ENCODE measurements around the gene MPIG6B. TPM values are rescaled to one million over a fixed set of nuclear protein-coding genes. Genes with fewer than 3 reads are reported as not detected.
A peak's percentile ranks its signal among the peaks of the same experiment; 100 is the strongest.

Gene MPIG6B
- total RNA-seq, 1 experiment from 2014 or later = not detected

GRCh38 chr6:31690231-31691077 is 32.7 kb upstream of the MPIG6B start:
- H3K27me3 Mint-ChIP-seq (ENCODE audit: insufficient read depth, unreplicated experiment) = no peaks in the 10 kb centered on the region
- BruUV-seq (replicated peaks) = no TSS peak
- H3K4me1 Mint-ChIP-seq (ENCODE audit: insufficient read depth, unreplicated experiment) = peaks cover 6% of the 10 kb centered on the region
- intact Hi-C loops (cut with micrococcal nuclease) = no loop called here
- no peak overlapping the region for H3K4me3 Mint-ChIP-seq (ENCODE audit: unreplicated experiment)
- no peak for DNase-seq (ENCODE audit: unreplicated experiment)
- TF ChIP-seq, protein P1, sequence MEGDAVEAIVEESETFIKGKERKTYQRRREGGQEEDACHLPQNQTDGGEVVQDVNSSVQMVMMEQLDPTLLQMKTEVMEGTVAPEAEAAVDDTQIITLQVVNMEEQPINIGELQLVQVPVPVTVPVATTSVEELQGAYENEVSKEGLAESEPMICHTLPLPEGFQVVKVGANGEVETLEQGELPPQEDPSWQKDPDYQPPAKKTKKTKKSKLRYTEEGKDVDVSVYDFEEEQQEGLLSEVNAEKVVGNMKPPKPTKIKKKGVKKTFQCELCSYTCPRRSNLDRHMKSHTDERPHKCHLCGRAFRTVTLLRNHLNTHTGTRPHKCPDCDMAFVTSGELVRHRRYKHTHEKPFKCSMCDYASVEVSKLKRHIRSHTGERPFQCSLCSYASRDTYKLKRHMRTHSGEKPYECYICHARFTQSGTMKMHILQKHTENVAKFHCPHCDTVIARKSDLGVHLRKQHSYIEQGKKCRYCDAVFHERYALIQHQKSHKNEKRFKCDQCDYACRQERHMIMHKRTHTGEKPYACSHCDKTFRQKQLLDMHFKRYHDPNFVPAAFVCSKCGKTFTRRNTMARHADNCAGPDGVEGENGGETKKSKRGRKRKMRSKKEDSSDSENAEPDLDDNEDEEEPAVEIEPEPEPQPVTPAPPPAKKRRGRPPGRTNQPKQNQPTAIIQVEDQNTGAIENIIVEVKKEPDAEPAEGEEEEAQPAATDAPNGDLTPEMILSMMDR (IDR thresholded peaks at IDR 0.05; ENCODE audit: unreplicated experiment) = no peak
- no peaks in the 10 kb centered on the region for H3K9me3 Mint-ChIP-seq (ENCODE audit: unreplicated experiment)
- CTCF ChIA-PET = interaction anchor here (0.5 to 2.2 kb wide), 9 partner anchors 9 to 1918 kb away, joined by 3 to 9 read pairs (median 3); partner anchors contain the start of genes ABHD16A and LY6G5C
- peak overlapping the region; percentile 33 for H3K27ac Mint-ChIP-seq (ENCODE audit: low read depth, unreplicated experiment)
- peaks cover 57% of the 10 kb centered on the region for H3K36me3 Mint-ChIP-seq (ENCODE audit: insufficient read depth, unreplicated experiment)
- POLR2A ChIA-PET = interaction anchor here (0.6 to 3.4 kb wide), 5 partner anchors 9 to 1008 kb away, joined by 3 to 19 read pairs (median 4); partner anchors contain the start of genes ABHD16A and LY6G5C

- no peak overlapping the region for H3K27ac Mint-ChIP-seq (ENCODE audit: low read depth, unreplicated experiment)
- intact Hi-C loops (cut with micrococcal nuclease) = no loop called here
- no TSS peak for BruUV-seq (replicated peaks)
- peaks cover 57% of the 10 kb centered on the region for H3K36me3 Mint-ChIP-seq (ENCODE audit: insufficient read depth, unreplicated experiment)
- no peaks in the 10 kb centered on the region for H3K9me3 Mint-ChIP-seq (ENCODE audit: unreplicated experiment)
- no peaks in the 10 kb centered on the region for H3K27me3 Mint-ChIP-seq (ENCODE audit: insufficient read depth, unreplicated experiment)
- ChIA-PET POLR2A (interaction anchor here (0.5 to 3.4 kb wide), 5 partner anchors 11 to 1009 kb away, joined by 4 to 19 read pairs (median 5); partner anchors contain the start of gene ABHD16A), CTCF (interaction anchor here (0.5 to 2.2 kb wide), 8 partner anchors 10 to 1917 kb away, joined by 3 to 9 read pairs (median 3); partner anchors contain the start of genes ABHD16A and LY6G5C)
- H3K4me3 Mint-ChIP-seq (ENCODE audit: unreplicated experiment) = no peak overlapping the region
- H3K4me1 Mint-ChIP-seq (ENCODE audit: insufficient read depth, unreplicated experiment) = peaks cover 6% of the 10 kb centered on the region
- TF ChIP-seq, protein P1 (IDR thresholded peaks at IDR 0.05; ENCODE audit: unreplicated experiment) = no peak
- DNase-seq (ENCODE audit: unreplicated experiment) = no peak
Measured at GRCh38 chr6:31691078-31691463, 32.1 kb upstream of the MPIG6B start.

- no peak overlapping the region for H3K27ac Mint-ChIP-seq (ENCODE audit: low read depth, unreplicated experiment)
- H3K4me1 Mint-ChIP-seq (ENCODE audit: insufficient read depth, unreplicated experiment) = peaks cover 6% of the 10 kb centered on the region
- CTCF ChIA-PET = interaction anchor here (0.6 to 1.1 kb wide), 2 partner anchors 50 to 78 kb away, joined by 3 to 4 read pairs; no protein-coding TSS in a partner anchor
- no TSS peak for BruUV-seq (replicated peaks)
- POLR2A ChIA-PET = interaction anchor here (0.5 to 3.4 kb wide), 3 partner anchors 11 to 216 kb away, joined by 4 to 19 read pairs (median 5); partner anchors contain the start of gene ABHD16A
- H3K4me3 Mint-ChIP-seq (ENCODE audit: unreplicated experiment) = no peak overlapping the region
- no peaks in the 10 kb centered on the region for H3K27me3 Mint-ChIP-seq (ENCODE audit: insufficient read depth, unreplicated experiment)
- no peaks in the 10 kb centered on the region for H3K9me3 Mint-ChIP-seq (ENCODE audit: unreplicated experiment)
- intact Hi-C loops (cut with micrococcal nuclease) = no loop called here
- DNase-seq (ENCODE audit: unreplicated experiment) = no peak
- TF ChIP-seq, protein P1 (IDR thresholded peaks at IDR 0.05; ENCODE audit: unreplicated experiment) = no peak
- H3K36me3 Mint-ChIP-seq (ENCODE audit: insufficient read depth, unreplicated experiment) = peaks cover 61% of the 10 kb centered on the region
Measured at GRCh38 chr6:31691564-31692108, 31.5 kb upstream of the MPIG6B start.

GRCh38 chr6:31692353-31692752 is 30.8 kb upstream of the MPIG6B start:
- no peaks in the 10 kb centered on the region for H3K27me3 Mint-ChIP-seq (ENCODE audit: insufficient read depth, unreplicated experiment)
- H3K27ac Mint-ChIP-seq (ENCODE audit: low read depth, unreplicated experiment) = no peak overlapping the region
- peaks cover 6% of the 10 kb centered on the region for H3K4me1 Mint-ChIP-seq (ENCODE audit: insufficient read depth, unreplicated experiment)
- intact Hi-C loops (cut with micrococcal nuclease) = no loop called here
- peaks cover 65% of the 10 kb centered on the region for H3K36me3 Mint-ChIP-seq (ENCODE audit: insufficient read depth, unreplicated experiment)
- TF ChIP-seq, protein P1 (IDR thresholded peaks at IDR 0.05; ENCODE audit: unreplicated experiment) = no peak
- no peaks in the 10 kb centered on the region for H3K9me3 Mint-ChIP-seq (ENCODE audit: unreplicated experiment)
- DNase-seq (ENCODE audit: unreplicated experiment) = no peak
- no TSS peak for BruUV-seq (replicated peaks)
- ChIA-PET CTCF (interaction anchor here (0.7 to 1.1 kb wide), 3 partner anchors 49 to 1252 kb away, joined by 3 to 4 read pairs (median 3); no protein-coding TSS in a partner anchor), POLR2A (interaction anchor here (3.4 kb wide), 1 partner anchor 10 kb away, joined by 19 read pairs; the partner anchor contains the start of gene ABHD16A)
- no peak overlapping the region for H3K4me3 Mint-ChIP-seq (ENCODE audit: unreplicated experiment)
